ENCODE results near the gene KPNA3. TPM values are rescaled to one million over a fixed set of nuclear protein-coding genes. Genes with fewer than 3 reads are reported as not detected.

KPNA3 gene
- total and polyA plus RNA-seq, 4 experiments from 2014 or later = 21.1 to 25.2 (median 22.2) TPM

DNA sequence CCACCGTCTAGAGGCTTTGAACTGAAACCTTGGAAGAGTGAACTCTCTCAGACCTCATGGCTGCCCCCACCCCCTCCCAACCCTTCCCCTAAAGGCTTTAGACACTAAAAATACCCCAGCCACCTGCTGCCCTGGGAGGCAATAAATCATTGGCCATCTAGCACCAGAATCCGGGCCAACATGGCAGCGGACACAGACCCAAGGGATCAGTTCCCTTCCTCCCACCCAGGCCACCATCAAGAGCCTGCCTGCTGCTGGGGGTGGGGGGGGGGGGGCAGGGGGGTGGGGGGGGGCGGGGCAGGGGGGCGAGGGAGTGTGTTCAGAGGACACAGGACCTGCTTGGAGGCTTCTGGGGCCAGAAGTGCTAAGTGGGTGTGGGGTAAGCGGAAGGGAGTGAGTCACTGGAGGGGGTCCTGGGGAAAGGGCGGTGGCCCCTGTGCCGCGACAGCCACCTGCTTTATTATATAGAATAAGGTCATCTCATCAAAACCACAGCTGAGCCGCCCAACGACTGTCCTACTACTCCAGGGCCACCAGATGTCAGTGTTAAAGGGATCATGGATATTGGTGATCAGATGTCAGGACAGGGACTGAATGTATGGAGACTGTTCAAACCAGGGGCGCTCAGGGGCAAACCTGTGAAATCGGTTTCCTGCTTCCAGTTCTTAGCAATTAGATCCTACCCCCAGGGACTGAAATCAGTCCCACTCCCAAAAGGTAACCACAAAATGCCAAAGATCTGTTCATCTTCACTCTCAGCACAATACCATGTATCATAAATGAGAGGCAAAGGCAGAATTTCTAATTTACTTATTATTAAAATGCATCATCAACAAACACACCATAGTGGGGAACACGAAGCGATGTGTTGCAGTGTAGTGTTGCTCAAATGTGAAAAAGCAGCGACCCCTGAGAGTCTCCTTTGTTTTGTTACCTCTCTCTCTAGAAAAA is 139.9 kb downstream of the KPNA3 start:
- Mint-ChIP-seq H3K4me3 (no peak overlapping the region), H3K4me1 (no peaks in the 10 kb centered on the region), H3K36me3 (no peaks in the 10 kb centered on the region), H3K27ac (no peak overlapping the region), H3K27me3 (no peaks in the 10 kb centered on the region), H3K9me3 (no peaks in the 10 kb centered on the region)
- Histone ChIP-seq H3K36me3 (ENCODE audit: insufficient read depth, low read length) (no peaks in the 10 kb centered on the region), H3K4me1 (ENCODE audit: insufficient read depth, low read length) (no peaks in the 10 kb centered on the region), H3K9me3 (ENCODE audit: control insufficient read depth in 1 of 2, low read length in 2 of 2) (no peaks in the 10 kb centered on the region), H3K27me3 (ENCODE audit: insufficient read depth, low read length) (no peaks in the 10 kb centered on the region), H3K4me3 (ENCODE audit: low read length in 2 of 2) (no peak overlapping the region), H3K27ac (ENCODE audit: low read depth, low read length) (no peak overlapping the region)
- ChIA-PET POLR2A (ENCODE audit: partially characterized antibody) (no interaction called here), CTCF (ENCODE audit: partially characterized antibody) (no interaction called here)
- intact Hi-C loops (cut with micrococcal nuclease) = loop anchor here (1.0 kb wide), 1 partner anchor 196 kb away; no protein-coding TSS in a partner anchor
- DNase-seq = peak in 1 of 5 donors; percentile 6

DNA sequence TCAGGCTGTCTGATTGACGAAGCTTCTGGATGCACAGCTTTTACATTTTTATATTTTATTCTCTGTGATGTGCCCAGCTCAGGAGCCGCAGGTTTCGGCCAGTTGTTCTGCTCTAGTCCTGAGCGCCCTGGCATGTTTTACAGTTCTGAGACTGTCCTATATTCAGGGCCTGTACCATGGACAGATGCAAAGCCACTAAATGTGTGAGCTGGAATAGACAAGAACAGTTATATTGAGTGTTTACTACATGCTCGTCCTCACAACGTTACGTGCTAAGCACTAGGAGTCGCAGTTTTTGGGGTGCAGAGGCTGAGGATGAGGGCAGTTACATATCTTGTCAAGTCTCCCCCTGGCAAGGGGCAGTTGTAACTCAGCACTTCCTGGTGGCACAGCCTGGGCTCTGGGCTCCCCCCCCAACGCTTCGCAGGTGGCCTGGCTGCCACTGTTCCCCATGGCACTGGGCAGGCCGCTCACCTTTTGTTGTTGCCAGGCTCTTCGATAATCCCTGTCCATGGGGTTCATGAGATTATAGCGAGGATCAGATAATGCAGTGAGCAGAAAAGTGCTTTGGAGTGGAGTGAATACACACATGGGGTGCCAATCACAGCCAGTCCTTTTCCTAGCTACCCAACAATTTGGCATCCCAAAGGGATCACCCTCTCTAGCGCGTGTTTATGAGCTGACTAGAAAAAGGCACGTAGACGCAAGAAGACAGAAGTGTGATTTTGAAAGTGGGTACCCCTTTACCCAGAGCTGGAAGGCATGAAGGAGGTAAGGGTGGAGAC is 140.7 kb downstream of the KPNA3 start:
- no peak overlapping the region for H3K4me3 ChIP-seq (ENCODE audit: low read length in 2 of 2)
- POLR2A ChIA-PET (ENCODE audit: partially characterized antibody) = no interaction called here
- intact Hi-C loops (cut with micrococcal nuclease) = loop anchor here (1.0 kb wide), 1 partner anchor 197 kb away; no protein-coding TSS in a partner anchor
- H3K36me3 ChIP-seq (ENCODE audit: insufficient read depth, low read length) = no peaks in the 10 kb centered on the region
- Mint-ChIP-seq H3K27me3 (no peaks in the 10 kb centered on the region), H3K27ac (no peak overlapping the region), H3K4me1 (no peaks in the 10 kb centered on the region), H3K36me3 (no peaks in the 10 kb centered on the region), H3K9me3 (no peaks in the 10 kb centered on the region), H3K4me3 (no peak overlapping the region)
- H3K9me3 ChIP-seq (ENCODE audit: control insufficient read depth in 1 of 2, low read length in 2 of 2) = no peaks in the 10 kb centered on the region
- H3K4me1 ChIP-seq (ENCODE audit: insufficient read depth, low read length) = no peaks in the 10 kb centered on the region
- CTCF ChIA-PET (ENCODE audit: partially characterized antibody) = no interaction called here
- no peaks in the 10 kb centered on the region for H3K27me3 ChIP-seq (ENCODE audit: insufficient read depth, low read length)
- no peak for DNase-seq
- no peak overlapping the region for H3K27ac ChIP-seq (ENCODE audit: low read depth, low read length)

DNA sequence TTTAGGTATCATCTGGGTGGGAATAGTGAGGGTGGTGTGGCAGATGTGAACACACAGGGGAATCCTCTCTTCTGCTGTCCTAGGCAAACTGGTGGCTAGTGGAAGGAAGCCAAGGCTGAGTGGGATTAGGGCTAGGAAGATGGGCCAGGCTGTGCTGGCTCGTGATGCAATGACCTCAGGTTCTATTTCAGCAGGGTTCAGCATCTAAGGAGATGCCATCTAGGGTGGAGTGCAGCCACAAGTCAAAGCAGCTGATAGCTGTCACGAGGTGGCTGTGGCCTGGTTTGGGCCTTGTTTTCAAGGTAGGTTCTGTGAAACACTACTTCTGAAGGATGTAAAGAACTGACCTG is 142.5 kb downstream of the KPNA3 start:
- Mint-ChIP-seq H3K27me3 (no peaks in the 10 kb centered on the region), H3K9me3 (no peaks in the 10 kb centered on the region), H3K36me3 (no peaks in the 10 kb centered on the region), H3K4me1 (peaks cover 4 to 6% (median 5%) of the 10 kb centered on the region in 4 donors), H3K4me3 (no peak overlapping the region), H3K27ac (peak overlapping the region in 1 of 7 donors; percentile 42)
- H3K9me3 ChIP-seq (ENCODE audit: control insufficient read depth in 1 of 2, low read length in 2 of 2) = no peaks in the 10 kb centered on the region
- POLR2A ChIA-PET (ENCODE audit: partially characterized antibody) = no interaction called here
- intact Hi-C loops (cut with micrococcal nuclease) = loop anchor here (5.0 kb wide), 1 partner anchor 42 kb away; the partner anchor contains the start of gene EBPL
- CTCF ChIA-PET (ENCODE audit: partially characterized antibody) = interaction anchor here (1.0 kb wide), 1 partner anchor 197 kb away, joined by 3 read pairs; no protein-coding TSS in a partner anchor
- H3K36me3 ChIP-seq (ENCODE audit: insufficient read depth, low read length) = no peaks in the 10 kb centered on the region
- no peak overlapping the region for H3K27ac ChIP-seq (ENCODE audit: low read depth, low read length)
- peaks cover 10% of the 10 kb centered on the region for H3K4me1 ChIP-seq (ENCODE audit: insufficient read depth, low read length)
- no peak overlapping the region for H3K4me3 ChIP-seq (ENCODE audit: low read length in 2 of 2)
- H3K27me3 ChIP-seq (ENCODE audit: insufficient read depth, low read length) = no peaks in the 10 kb centered on the region
- DNase-seq = no peak

Other genes with a start within 250 kb of the KPNA3 start
- gene RCBTB1, start 207.1 kb downstream of the KPNA3 start, total RNA-seq = 10 to 100 TPM; 20.7 to 21.3 TPM
- gene RCBTB1, start 207.1 kb downstream of the KPNA3 start, polyA plus RNA-seq = 10 to 100 TPM; 11.2 to 14.0 TPM
- gene ARL11, start 164.2 kb downstream of the KPNA3 start, total RNA-seq = under 1 TPM; 0.50 to 0.55 TPM
- under 1 TPM; 0.15 to 0.32 TPM for gene ARL11, start 164.2 kb downstream of the KPNA3 start, polyA plus RNA-seq
- 10 to 100 TPM; 15.1 to 15.3 TPM for gene EBPL, start 101.2 kb downstream of the KPNA3 start, total RNA-seq
- gene EBPL, start 101.2 kb downstream of the KPNA3 start, polyA plus RNA-seq = 10 to 100 TPM; 53.6 to 61.6 TPM
- gene SPRYD7, start 143.7 kb upstream of the KPNA3 start, total RNA-seq = 1 to 10 TPM; 3.3 to 5.1 TPM
- 1 to 10 TPM; 3.0 to 3.2 TPM for gene SPRYD7, start 143.7 kb upstream of the KPNA3 start, polyA plus RNA-seq
- 10 to 100 TPM; 30.3 to 32.4 TPM for gene TRIM13, start 204.4 kb upstream of the KPNA3 start, total RNA-seq
- gene TRIM13, start 204.4 kb upstream of the KPNA3 start, polyA plus RNA-seq = 10 to 100 TPM; 13.4 to 16.3 TPM
- gene KCNRG, start 222.8 kb upstream of the KPNA3 start, total RNA-seq = under 1 TPM; 0.64 to 0.83 TPM
- under 1 TPM in 1 of 2 donors, not detected in 1; 0.70 TPM for gene KCNRG, start 222.8 kb upstream of the KPNA3 start, polyA plus RNA-seq

Measured in CD4-positive, alpha-beta memory T cell (primary cell).